GOT3 (cell line): ENCODE results near the gene NCOA6.
"Not testable (repeated sequence)": the region's sequence is repeated elsewhere in the genome, so short reads cannot be mapped to it uniquely, and the experiment has no call there.

ENCODE experiments used
- DNase-seq: peaks from one replicate; lab custom pipeline; 2025; ENCODE audit warnings: mixed read lengths; lab: John Stamatoyannopoulos, UW

NCOA6 gene

DNA sequence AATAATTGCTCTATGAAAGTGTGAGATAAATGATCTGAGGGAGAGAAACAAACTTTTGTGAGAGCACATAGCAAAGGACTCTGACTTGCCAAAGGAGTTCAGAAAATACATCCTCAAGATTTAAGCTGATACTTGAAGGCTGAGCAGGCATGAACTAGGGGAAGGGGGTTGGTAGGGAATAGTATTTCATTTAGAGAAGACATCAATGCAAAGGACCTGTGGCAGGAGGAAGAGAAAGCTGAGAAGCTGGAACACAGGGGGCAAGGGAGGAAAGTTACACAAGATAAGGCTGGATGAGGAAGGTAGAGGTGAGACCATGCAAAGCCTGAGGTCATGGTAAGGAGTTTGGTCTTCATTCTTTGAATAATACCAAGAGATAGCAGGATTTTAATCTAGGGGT lies 50.6 kb downstream of the NCOA6 start:
- DNase-seq = no peak

DNA sequence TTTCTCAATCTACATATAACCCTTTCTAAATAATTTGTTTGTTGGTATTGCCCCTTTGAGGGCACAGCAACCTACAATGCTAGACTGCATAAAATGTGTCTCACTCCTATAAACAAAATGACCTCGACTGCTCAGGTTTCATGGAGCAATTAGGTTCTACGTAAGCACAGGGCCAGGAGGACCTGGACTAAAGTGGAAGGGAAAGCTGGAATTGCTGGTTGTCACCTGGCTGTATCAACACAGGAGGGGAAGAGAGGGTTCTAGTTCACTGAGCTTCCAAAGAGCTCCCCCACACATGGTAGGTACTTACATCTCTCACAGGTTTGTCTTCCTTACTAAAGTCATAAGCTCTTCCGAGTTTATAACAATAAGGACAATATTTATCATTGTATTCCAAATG lies 51.0 kb downstream of the NCOA6 start:
- DNase-seq = no peak

DNA sequence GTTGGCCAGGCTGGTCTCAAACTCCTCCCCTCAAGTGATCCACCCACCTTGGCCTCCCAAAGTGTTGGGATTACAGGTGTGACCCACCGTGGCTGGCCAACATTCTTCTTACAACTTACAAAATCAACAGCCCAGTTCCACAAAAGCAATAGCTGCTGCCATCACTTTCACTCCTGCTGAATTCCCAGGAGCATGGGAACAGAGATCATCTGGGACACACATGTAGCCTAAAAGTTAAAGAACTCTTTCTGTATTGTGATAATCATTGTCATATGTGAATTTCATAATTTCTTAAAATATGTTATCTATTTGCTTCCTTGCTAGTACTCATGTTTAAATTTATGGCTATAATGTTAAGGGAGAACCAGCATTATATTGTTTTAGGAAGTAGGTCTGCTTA lies 51.7 kb downstream of the NCOA6 start:
- no peak for DNase-seq

DNA sequence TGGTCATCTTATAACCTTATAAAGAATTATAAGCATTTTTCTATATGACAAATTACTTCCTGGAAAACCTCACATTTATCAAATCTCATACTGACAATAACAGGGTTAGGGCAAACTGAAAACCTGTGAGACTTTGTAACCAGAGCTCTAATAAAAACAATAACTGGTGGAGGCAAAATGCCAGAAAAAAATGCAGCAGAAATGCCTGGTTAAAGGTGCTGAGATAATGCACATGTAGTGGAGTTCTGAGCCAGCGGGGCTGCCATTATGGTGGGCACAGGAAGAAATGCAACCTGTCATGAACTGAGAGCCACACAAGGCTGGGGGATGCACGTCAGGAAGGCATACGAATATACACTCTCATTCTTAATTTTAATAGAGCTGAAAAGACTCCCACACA lies 53.0 kb downstream of the NCOA6 start:
- no peak for DNase-seq

DNA sequence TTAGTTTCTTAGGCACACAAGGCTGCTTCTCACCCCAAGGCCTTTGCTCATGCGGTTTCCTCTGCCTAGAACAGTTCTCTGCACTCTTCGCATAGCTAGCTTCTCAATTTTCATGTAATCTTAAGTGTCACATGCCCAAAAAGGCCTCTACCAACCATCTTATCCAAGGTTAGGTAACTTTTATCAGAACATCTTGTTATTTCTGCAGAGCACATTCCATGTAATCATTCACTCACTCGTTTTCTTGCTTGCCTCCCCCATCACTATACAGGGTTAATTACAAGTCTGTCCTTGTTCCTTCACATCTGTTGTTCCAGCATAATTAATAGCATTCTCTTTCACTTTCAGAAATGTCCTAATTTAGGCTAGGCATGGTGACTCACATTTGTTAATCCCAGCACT lies 53.8 kb downstream of the NCOA6 start:
- no peak for DNase-seq

DNA sequence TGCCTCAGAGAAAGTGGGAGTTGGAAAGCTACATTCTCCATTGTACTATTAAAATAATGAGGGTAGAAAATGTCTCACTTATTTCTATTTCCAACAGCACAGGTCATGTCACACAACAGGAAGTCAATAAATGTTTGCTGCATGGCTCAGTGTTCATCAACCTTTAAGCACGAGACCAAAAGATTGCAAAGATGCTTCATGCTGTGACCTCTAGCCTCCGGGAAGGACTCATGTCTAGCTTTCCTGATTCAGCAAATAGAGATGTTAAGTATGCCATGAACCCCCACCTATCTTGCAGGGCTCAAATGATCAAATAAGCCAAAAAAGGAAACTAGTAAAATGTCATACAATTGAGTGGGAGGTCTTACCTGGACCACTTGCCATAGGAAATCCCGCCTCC lies 57.4 kb downstream of the NCOA6 start:
- no peak for DNase-seq

DNA sequence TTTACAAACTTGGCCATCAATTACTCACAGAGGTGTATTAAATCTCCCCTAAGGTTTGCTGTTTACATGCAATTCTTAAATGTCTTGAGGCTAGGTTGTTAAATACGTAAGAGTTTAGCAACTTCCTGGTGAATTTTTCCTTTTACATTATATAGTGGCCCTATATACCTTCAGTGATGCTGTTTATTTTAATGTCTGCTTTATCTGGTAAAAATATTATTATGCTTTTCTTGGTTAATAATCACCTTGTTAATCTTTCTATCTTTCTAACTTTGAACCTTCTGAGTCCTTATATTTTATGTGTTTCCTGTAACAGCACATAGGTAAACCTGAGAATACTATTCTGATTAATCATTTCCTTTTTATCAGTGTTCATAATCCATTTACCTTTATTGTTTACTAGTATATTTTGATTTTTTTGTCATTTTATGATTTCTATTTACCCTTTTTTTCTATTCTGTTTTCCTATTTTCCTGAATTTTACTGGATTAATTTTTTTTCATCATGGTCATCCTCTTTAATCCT lies 63.4 kb downstream of the NCOA6 start:
- no peak for DNase-seq

DNA sequence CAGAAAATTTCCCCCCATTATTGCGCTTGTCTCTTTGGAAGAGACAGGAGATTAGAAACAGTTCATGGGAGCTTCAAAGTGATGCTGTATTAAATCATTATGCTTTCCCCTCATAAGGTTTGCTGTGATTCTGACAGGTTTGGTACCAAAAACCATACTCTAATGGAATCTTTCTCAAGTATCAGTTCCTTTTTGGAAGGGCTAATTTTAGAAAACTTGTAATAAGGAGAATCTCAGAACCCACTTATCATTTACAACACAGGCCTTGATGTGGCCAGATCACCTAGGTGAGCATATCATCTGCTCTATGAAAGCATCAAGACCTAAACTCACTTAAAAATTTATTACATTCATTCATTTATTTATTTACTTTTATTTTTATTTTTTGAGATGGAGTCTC lies 70.1 kb downstream of the NCOA6 start:
- no peak for DNase-seq

DNA sequence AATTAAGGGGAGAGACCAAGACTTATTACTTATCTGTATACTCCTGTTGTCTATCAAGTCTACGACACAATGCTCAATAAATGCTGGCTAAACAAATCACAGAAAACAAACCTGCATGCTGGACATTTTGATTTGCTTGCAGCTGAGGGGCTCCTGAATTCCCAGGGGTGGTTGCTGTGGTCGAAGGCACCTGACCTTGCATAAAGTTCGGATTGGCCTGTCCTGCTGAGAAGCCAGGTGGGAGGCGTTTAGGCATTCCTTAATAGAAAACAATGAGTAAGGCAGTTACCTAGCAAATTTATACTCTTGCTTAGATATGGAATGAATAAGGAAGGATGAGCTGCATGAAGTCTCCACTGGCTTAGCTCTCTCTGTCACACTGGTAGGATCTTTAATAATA lies 70.8 kb downstream of the NCOA6 start:
- no peak for DNase-seq

DNA sequence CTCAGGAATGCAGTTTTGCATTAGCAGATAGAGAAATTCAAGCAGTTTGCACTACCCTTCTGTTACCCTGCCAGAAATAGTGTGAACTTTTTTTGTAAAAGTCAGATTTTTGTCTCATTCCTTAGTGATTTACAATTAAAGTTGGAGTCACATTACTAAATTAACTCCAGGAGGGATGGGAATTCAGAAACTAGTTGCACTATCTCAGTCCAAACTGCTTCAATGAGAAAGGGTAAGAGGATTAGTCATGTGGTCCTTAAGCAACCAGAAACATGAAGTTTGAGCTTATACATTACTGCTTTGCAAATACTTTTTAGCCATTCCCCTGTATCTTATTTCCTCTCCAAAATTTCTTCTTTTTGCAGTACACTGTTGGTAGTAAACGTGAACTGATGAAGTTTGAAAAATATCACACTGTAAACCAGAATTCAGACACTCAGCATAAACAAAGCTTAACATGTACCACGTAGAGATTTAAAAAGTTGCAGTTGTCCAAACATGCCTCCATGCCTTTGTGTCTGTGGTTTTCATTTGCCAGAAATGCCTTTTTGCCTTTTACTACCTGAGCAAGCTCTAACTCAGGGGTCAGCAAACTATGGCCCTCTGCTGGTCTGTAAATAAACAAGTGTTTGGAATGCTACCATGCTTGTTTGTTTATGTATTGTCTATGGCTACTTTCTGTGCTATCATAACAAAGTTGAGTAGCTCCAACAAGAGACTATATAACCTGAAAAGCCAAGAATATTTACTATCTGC lies 71.6 kb downstream of the NCOA6 start:
- no peak for DNase-seq

DNA sequence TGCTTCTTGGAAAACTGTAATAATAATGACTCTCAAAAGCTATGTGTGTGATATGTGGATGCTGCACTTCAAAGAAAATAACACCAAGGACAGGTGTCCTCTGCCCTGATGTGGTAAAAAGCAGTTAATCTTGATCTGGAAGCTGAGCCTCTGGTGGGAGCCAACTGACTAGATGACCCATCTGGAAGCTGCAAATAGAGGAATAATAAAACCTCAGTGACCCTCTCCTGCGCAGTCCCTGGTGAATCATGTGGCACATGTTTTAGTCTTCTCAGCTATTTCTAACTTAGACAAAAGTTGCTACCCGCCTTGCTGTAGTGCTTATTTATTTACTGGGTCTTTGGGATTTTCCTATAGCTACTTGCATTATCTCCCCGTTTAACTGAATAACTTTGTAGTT lies 74.0 kb downstream of the NCOA6 start:
- DNase-seq = no peak

DNA sequence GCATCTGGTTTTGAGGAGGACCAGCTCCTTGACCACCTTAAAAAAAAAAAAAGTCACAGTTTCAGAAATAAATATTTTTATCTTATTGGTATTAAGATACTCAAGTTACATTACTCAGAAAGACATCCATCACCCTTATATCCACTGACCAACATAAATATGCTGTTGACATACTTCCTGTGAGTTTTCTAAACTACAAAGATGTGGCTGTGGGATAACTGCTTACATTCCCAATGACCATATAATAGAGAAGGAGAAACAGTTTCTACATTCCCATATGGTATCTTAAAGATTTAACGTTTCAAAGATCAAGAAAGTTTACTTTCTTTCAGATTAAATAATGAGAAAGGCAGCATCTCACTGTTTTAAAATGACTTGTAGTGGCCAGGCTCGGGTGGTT lies 75.0 kb downstream of the NCOA6 start:
- DNase-seq = no peak

DNA sequence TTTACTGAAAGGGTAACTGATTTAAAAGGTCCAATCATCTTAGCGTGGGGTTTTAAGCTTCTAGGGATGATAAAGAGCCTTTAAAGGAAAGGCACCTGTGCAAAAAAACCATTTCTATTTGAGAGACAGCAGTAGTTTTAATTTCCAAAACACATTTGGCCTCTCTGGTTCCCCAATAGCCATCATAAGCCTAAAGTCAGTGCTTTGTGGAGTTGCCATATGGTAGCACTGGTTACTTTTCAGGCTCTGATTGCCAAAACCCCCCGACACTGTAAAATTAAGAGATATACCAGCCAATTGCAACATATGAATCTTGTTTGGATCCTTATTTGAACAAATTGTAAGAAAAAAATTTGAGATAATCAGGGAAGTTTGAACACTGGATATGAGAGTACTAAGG lies 76.7 kb downstream of the NCOA6 start:
- no peak for DNase-seq

DNA sequence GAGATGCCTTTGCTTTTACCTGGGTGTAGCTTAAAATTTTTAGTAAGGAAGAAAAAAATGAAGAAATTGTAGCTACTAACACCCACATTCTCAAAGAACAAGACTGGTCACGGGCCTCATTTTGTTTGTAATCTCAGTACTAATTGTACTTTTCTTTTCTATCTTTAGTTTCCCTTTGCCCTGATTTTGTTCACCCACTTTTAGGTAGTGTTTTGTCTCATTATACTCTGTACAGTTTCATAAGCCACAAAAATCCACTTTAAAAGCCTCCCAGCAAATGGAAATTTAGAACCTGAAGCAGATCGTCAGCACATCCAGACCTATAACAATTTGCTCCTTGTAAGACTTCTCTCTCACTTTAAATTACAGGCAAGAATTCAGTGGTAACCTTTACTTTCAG lies 78.0 kb downstream of the NCOA6 start:
- no peak for DNase-seq

DNA sequence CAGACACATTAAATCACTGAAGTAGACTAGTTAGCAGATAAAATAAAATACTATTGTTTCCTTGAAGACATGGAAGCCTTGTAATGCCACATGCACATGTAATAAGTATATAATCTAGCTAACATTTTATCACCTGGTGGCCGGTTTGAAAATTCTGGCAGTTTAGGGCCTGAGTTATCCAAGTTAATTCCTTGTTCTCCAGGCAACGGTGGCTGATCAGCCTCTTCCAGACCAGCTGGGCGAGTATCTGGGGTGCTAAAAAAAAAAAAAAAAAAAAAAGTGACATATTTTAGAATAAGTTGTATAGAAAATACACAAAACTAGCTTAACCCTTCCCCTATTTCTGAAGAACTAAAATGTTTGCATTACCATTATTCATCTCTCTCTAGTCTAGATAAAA lies 78.8 kb downstream of the NCOA6 start:
- DNase-seq = no peak

DNA sequence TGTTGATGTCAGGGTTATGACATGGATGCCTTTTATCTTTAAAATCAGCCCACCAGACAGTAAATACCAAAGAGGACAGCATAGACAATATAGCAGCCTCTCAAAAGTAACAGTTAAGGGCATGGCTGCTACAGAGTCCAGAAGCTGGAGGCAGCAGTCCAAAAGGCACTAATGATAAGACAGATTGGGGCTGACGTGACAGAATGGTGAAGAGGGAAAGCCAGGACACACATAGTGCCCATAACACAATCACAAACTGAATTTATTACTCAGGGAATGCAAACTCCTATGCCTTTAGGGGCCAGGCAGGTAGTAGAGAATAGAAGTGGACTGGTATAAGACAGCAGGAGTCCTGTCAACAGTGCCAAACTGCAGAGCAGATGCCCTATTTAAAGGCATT lies 80.6 kb downstream of the NCOA6 start:
- DNase-seq = no peak

DNA sequence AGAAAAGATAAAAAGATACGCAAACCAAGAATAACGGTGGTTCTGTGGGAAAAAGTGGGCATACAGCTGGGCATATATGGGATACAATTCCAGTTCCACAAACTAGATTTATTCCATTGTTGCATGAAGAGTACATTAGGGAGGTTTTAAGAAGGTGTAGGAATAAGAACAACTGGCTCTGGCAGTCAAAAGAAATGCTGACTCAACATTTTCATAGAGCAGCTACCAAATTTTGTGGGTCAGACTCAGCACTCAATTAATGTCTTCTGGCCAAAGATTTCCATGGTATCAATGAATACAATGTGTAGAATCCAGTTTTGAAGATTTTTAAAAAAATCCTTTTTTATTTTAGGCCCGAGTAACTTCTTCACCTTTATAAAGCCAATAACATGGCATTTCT lies 81.1 kb downstream of the NCOA6 start:
- no peak for DNase-seq

DNA sequence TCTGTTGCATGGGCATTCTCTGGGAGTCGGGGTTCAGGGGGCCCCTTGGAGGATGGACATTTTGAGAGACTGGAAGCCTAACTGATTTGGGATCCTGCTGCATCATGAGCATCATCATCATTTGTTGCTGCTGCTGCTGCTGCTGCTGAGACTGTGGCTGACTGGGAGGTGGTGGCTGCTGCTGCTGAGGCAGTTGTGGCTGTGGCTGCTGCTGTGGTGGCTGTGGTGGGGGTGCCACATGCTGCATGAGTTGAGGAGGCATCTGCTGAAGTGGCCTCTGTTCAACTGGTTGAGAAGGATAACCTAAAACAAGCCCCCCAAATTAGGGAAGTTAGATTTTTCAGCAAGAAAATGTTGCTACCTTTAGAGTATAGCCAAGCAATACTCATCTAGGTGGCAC lies 82.4 kb downstream of the NCOA6 start:
- DNase-seq = no peak

DNA sequence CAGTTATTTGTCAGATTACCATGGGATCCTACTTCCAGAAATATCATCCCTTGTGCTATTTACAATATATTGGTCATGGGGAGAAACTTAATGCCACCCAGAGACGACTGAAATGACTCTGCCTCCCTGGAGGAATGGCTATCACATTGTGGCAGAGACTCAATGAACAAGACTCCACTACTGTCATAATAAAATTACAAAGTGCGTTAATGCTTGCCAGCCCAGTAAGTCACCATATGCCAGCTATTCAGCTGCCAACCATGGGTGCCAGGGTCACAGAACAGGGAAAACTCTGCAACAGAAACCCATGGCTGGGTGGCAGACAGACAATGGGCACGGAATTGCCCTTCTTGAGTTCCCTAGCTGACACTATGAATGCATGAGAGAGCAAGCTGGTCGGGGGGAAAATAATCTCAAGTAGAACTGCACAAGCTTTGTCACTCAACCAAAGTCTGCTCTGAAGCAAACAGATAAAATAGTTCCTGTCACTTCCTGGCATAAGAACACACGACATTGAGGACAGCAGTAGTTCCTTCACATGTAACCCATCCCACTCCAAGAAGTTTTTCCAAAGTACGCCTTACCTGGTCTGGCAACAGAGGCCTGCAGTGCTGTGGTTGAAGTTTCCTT lies 89.2 kb downstream of the NCOA6 start:
- DNase-seq = no peak

DNA sequence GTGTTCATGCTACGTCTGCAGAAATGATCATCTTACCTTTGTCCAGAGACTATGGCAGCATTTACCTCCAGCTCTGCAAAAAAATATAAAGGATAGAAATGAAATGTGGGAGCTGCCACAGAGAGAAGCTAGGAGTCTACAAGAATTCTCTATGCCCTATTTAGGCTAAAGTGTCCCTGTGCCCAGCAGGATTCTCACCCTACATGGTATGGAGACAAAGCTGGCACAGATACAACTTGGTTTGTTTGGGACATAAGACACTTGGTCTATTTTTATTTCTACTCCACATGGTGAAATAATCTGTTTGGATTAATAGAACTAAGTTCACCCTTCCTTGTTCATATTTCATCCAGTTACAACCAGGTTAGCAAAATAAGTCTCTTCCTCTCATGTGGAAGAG lies 92.9 kb downstream of the NCOA6 start:
- DNase-seq = no peak

DNA sequence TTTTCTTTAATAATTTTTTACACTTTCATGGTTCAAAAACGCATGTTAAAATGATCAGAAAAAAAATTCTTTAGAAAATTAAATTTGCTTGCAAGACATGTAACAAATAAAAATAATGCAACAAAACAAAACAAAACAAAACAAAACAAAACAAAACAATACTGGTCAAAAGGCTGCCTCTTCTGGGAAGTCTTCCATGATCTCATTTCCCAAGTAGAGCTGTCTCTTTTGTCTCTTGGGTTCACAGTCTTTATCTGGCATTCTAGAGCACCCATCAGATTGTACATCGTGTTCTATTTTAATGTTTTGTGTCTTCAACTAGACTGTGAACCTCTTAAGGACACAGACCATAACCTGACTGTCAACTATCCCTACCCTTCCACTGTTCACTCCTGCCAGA lies 96.0 kb downstream of the NCOA6 start:
- DNase-seq = no peak

DNA sequence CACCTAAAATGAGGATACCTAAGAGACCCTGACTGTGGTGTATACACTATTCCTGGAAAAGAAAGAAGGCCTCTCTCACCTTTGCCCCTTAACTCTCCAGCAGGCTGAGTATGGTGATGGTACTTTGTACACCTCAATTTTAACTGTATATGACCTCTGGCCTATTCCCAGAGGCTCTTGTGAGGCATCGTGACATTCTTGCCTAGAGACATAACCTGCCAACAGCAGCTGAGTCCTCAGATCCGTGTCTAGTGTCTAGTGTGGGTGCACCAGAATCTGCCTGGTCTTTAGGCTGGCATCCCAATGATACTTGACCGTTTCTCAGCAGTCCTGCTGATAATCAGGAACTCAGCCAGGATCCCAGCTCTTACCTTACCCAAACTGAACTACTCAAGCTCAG lies 101.3 kb downstream of the NCOA6 start:
- DNase-seq = no peak

DNA sequence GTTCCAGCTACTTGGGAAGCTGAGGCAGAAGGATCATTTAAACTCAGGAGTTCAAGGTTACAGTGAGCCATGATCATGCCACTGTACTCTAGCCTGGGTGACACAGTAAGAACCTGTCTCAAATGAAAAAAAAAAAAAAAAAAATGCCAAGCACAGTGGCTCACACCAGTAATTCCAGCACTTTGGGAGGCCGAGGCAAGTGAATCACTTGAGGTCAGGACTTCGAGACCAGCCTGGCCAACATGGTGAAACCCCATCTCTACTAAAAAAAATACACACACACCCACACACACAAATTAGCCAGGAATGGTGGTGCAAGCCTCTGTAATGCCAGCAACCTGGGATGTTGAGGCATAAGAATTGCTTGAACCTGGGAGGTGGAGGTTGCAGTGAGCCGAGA lies 102.9 kb downstream of the NCOA6 start:
- not testable (repeated sequence) for DNase-seq

DNA sequence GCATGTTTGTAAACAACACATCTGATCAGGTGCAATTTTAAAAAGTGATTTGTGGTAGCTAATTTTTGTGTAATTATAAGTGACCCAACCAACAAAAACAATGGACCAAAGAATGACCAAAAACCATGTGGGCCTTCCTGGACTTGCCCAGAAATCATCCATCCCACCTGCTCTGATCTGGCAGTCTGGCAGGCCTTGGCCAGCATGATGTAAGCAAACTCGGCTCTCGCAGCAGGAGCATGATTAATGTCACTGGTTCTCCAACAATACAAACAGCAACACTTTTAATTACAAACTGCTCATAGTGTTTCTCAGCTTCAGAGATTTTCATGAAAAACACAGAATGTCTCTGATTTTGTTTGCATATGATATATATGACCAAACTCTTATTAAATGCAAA lies 105.2 kb downstream of the NCOA6 start:
- DNase-seq = no peak
